Pancreas (tissue), 10 donors: Measurements from ENCODE around the gene ZNF12. TPM values are rescaled to one million over a fixed set of nuclear protein-coding genes. Genes with fewer than 3 reads are reported as not detected.

Experiments used
- ATAC-seq, 4 donors: fragments of 200-7000 bp; cut with Tn5 transposase; one replicate each; pipeline versions ENCODE4 v1.8.0 to v1.9.1; 2020; ENCODE audit warnings: mild to moderate bottlenecking in 4 of 4, moderate library complexity in 4 of 4
- DNase-seq, 6 donors: peaks; one replicate each; pipeline ENCODE4 v3.0.0-alpha.2; 2020
- FAIRE-seq: peaks from 2 replicates; lab custom pipeline; 2012; peaks lifted over from hg19 to GRCh38; lab: Jason Lieb, UNC
- H3K27ac ChIP-seq, 4 donors: fragments of 200-600 bp; sonication (generic); 1 replicate in 3 of 4; 2 replicates in 1 of 4; pipeline versions ENCODE4 v1.5.0 to v1.8.0; 2020
- H3K27me3 ChIP-seq, 4 donors: fragments of 200-600 bp; one replicate each; pipeline ENCODE4 v1.8.0; 2021
- H3K36me3 ChIP-seq, 3 donors: fragments of 200-600 bp; sonication (generic) in 1 of 3; one replicate each; pipeline versions ENCODE4 v1.5.0 to v1.8.0; 2020 to 2021
- H3K4me1 ChIP-seq, 3 donors: fragments of 200-600 bp; one replicate each; pipeline ENCODE4 v1.8.0; 2021
- H3K4me3 ChIP-seq, 4 donors: fragments of 200-600 bp; sonication (generic) in 2 of 4; one replicate each; pipeline versions ENCODE4 v1.5.0 to v1.8.0; 2020 to 2021
- H3K9me3 ChIP-seq, 4 donors: fragments of 200-600 bp; one replicate each; pipeline ENCODE4 v1.8.0; 2021
- WGBS, 2 donors: extraction: QIAGEN DNeasy Blood & Tissue Kit; methylation state at CpG; one replicate each; pipeline ENCODE4 v1.1.7; 2013; 5-methylcytosine and 5-hydroxymethylcytosine counted together
- intact Hi-C, 3 donors: fragments of 100-400 bp; cut with DNase I; formaldehyde crosslinking; loops; one replicate each; pipeline versions ENCODE4 v1.11.1 to v1.14.2; 2022
- polyA plus RNA-seq, 2 donors: library from polyadenylated mRNA; stranded (reverse); fragments of 200-250 nt; gene quantifications; one replicate each; pipeline ENCODE4 v1.2.3, GENCODE V29; 2013
- total RNA-seq, 6 donors: library from RNA; stranded (reverse); fragmentation: NEBNext Ultra II Directional in 4 of 6; extraction: Animal tissue kit (Norgen Biotek cat#: 25700) in 4 of 6; gene quantifications; one replicate each; pipeline versions ENCODE4 v1.2.1 to v1.2.4, GENCODE V29; 2021 to 2023
- TF ChIP-seq, protein P1 (sequence below), 4 donors: fragments of 200-600 bp; sonication (generic) in 3 of 4; IDR thresholded peaks; one replicate each; pipeline versions ENCODE4 v1.5.0 to v1.8.0; 2021; ENCODE audit warnings: antibody characterized with exemption in 4 of 4
- donor health status: healthy with polysubstance abuse.
- donor health status: DM: no; HTN: no; CAD: no; lungs with moderate emphysema.
- donor health status: DM: no; HTN: no; CAD: no.
- donor health status: control.
- donor health status: control.
- donor health status: Bipolar disorder and iron deficiency.
- donor health status: DM: yes; HTN: yes; CAD: no.
- donor health status: DM: no; HTN: no; CAD: no.
- donor health status: DM: no; HTN: no; CAD: no.
- donor health status: DM: yes; HTN: yes; CAD: no.

Gene ZNF12
- total and polyA plus RNA-seq, 8 donors = 5.9 to 15.3 (median 9.1) TPM

- ATAC-seq (no peak), DNase-seq (peak in 1 of 6 donors; percentile 24), FAIRE-seq (no peak)
- no peak overlapping the region for H3K4me3 ChIP-seq
- intact Hi-C loops = no loop called here
- H3K27me3 ChIP-seq = no peaks in the 10 kb centered on the region
- no peaks in the 10 kb centered on the region for H3K4me1 ChIP-seq
- WGBS, 2 donors = 96 to 98% methylated on average over 10 of the region's 10 CpGs
- H3K9me3 ChIP-seq = no peaks in the 10 kb centered on the region
- peaks cover 4 to 29% (median 13%) of the 10 kb centered on the region in 3 donors for H3K36me3 ChIP-seq
- TF ChIP-seq, protein P1, sequence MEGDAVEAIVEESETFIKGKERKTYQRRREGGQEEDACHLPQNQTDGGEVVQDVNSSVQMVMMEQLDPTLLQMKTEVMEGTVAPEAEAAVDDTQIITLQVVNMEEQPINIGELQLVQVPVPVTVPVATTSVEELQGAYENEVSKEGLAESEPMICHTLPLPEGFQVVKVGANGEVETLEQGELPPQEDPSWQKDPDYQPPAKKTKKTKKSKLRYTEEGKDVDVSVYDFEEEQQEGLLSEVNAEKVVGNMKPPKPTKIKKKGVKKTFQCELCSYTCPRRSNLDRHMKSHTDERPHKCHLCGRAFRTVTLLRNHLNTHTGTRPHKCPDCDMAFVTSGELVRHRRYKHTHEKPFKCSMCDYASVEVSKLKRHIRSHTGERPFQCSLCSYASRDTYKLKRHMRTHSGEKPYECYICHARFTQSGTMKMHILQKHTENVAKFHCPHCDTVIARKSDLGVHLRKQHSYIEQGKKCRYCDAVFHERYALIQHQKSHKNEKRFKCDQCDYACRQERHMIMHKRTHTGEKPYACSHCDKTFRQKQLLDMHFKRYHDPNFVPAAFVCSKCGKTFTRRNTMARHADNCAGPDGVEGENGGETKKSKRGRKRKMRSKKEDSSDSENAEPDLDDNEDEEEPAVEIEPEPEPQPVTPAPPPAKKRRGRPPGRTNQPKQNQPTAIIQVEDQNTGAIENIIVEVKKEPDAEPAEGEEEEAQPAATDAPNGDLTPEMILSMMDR (IDR thresholded peaks at IDR 0.05) = no peak
- H3K27ac ChIP-seq = no peak overlapping the region
These were observed 56.7 kb downstream of the ZNF12 start for GRCh38 chr7:6650086-6650485.

- ATAC-seq (no peak), DNase-seq (peak in 1 of 6 donors; percentile 35), FAIRE-seq (no peak)
- Histone ChIP-seq H3K4me3 (no peak overlapping the region), H3K9me3 (no peaks in the 10 kb centered on the region), H3K27ac (no peak overlapping the region), H3K27me3 (no peaks in the 10 kb centered on the region), H3K4me1 (no peaks in the 10 kb centered on the region), H3K36me3 (peaks cover under 1 to 31% (median 18%) of the 10 kb centered on the region in 3 donors)
- 90 to 91% methylated on average over 13 of the region's 13 CpGs for WGBS, 2 donors
- intact Hi-C loops = no loop called here
- TF ChIP-seq, protein P1 (IDR thresholded peaks at IDR 0.05) = no peak
These were observed 57.3 kb downstream of the ZNF12 start for GRCh38 chr7:6649241-6649961.

GRCh38 chr7:6648815-6649104, 58.0 kb downstream of the ZNF12 start:
- no peak overlapping the region for H3K27ac ChIP-seq
- intact Hi-C loops = no loop called here
- TF ChIP-seq, protein P1 (IDR thresholded peaks at IDR 0.05) = no peak
- WGBS, 2 donors = 92 to 99% methylated on average over 5 of the region's 5 CpGs
- no peak for ATAC-seq
- H3K9me3 ChIP-seq = no peaks in the 10 kb centered on the region
- no peaks in the 10 kb centered on the region for H3K27me3 ChIP-seq
- FAIRE-seq = no peak
- H3K4me3 ChIP-seq = no peak overlapping the region
- no peaks in the 10 kb centered on the region for H3K4me1 ChIP-seq
- DNase-seq = no peak
- peaks cover 0 to 31% (median 18%) of the 10 kb centered on the region in 3 donors for H3K36me3 ChIP-seq

GRCh38 chr7:6648066-6648814, 58.5 kb downstream of the ZNF12 start:
- Histone ChIP-seq H3K4me3 (no peak overlapping the region), H3K9me3 (no peaks in the 10 kb centered on the region), H3K27ac (no peak overlapping the region), H3K4me1 (no peaks in the 10 kb centered on the region), H3K27me3 (no peaks in the 10 kb centered on the region), H3K36me3 (peaks cover 0 to 34% (median 20%) of the 10 kb centered on the region in 3 donors)
- ATAC-seq = no peak
- FAIRE-seq = no peak
- TF ChIP-seq, protein P1 (IDR thresholded peaks at IDR 0.05) = no peak
- intact Hi-C loops = no loop called here
- no peak for DNase-seq
- 92 to 93% methylated on average over 17 of the region's 17 CpGs for WGBS, 2 donors

- intact Hi-C loops = no loop called here
- no peaks in the 10 kb centered on the region for H3K4me1 ChIP-seq
- WGBS, 2 donors = 91 to 93% methylated on average over 14 of the region's 14 CpGs
- no peak for ATAC-seq
- peaks cover 0 to 34% (median 19%) of the 10 kb centered on the region in 3 donors for H3K36me3 ChIP-seq
- H3K9me3 ChIP-seq = no peaks in the 10 kb centered on the region
- TF ChIP-seq, protein P1 (IDR thresholded peaks at IDR 0.05) = no peak
- no peak for DNase-seq
- no peaks in the 10 kb centered on the region for H3K27me3 ChIP-seq
- H3K4me3 ChIP-seq = no peak overlapping the region
- H3K27ac ChIP-seq = no peak overlapping the region
- FAIRE-seq = no peak
These were observed 59.2 kb downstream of the ZNF12 start for GRCh38 chr7:6647541-6647940.
